Sciatic nerve (tissue), 2 donors: ENCODE data around the gene B3GAT3. TPM values are rescaled to one million over a fixed set of nuclear protein-coding genes. Genes with fewer than 3 reads are reported as not detected.
"Not testable (repeated sequence)": the region's sequence is repeated elsewhere in the genome, so short reads cannot be mapped to it uniquely, and the experiment has no call there.

Experiments used
- ATAC-seq: fragments of 200-7000 bp; cut with Tn5 transposase; one replicate; pipeline ENCODE4 v1.9.1; 2020; ENCODE audit warnings: mild to moderate bottlenecking, moderate library complexity
- DNase-seq: peaks from one replicate; pipeline ENCODE4 v3.0.0-alpha.2; 2020; ENCODE audit warnings: low spot score
- intact Hi-C: fragments of 100-400 bp; cut with DNase I; formaldehyde crosslinking; loops from one replicate; pipeline ENCODE4 v1.14.2; 2022
- total RNA-seq: library from RNA; stranded (reverse); fragmentation: NEBNext Ultra II Directional; extraction: Animal tissue kit (Norgen Biotek cat#: 25700); gene quantifications from one replicate; pipeline ENCODE4 v1.2.1, GENCODE V29; 2021
- donor health status: DM: no; HTN: no; CAD: no.
- donor health status: DM: no; HTN: no; CAD: no.

B3GAT3 gene
- 38.7 TPM for total RNA-seq

DNA sequence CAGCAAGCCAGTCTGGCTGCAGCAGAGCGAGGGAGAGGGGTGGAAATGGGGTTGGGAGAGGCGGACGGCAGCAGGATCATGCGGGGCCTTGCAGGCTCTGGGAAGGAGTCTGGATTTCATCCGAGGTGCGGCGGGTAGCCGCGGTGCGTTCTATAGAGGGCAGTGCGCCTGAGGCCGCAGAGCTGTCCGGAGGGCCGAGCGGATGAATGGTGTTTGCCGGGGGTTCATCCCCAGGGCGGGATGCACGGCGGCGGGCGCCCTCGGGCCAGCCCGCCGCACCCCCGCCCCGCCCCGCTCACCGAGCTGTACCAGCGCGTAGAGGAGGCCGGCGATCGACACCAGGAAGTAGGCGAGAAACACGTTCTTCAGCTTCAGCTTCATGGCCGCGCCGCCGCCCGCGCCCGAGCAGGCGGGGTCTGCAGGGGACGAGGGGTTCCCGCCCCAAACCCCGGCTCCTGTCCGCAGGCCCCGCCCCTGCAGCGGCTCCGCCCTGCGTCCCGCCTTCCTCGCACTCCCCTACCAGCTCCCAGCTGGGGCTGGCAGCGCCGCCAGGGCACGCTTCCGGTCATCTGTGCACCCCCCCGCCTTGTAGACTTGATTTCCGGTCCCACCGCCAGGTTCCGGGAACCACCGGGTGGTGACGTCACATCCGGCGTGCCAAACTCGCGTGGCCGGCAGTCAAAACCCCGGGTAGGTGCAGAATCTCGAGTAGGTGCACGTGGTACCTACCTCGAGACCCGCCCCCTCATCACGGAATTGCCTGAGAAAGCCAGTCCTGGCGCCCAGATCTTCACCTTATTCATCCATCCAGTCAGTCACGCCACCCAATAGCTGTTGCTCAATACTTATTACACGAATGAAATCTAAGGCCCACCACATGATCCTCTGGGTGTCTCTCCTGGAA is at the start of gene B3GAT3:
Gene B3GAT3 (minus strand): TSS at position 420 of the 904 bp plus-strand sequence. CDS start 39 bp downstream, at position 381.
- peak; percentile 98 for DNase-seq
- peak; percentile 99 for ATAC-seq
- intact Hi-C loops = no loop called here

DNA sequence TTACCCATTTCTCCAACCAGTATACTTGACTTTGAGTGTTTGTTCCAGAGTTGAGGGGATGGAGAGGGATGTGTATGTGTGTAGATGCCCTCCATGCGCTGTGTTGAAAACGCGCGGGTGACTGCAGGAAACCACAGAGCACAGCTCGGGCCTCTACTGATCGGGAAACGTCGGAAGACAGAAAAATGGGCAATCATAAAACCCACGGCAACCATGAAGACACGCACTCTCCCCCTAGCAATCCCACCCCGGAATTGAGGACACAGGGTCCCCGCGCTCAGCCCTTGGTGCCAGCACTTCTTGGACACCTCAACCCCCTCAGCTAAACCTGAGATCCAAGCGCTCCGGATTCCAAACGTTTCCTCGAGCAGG is 49.4 kb upstream of the B3GAT3 start:
- intact Hi-C loops = no loop called here
- DNase-seq (no peak), ATAC-seq (peak; percentile 54)

DNA sequence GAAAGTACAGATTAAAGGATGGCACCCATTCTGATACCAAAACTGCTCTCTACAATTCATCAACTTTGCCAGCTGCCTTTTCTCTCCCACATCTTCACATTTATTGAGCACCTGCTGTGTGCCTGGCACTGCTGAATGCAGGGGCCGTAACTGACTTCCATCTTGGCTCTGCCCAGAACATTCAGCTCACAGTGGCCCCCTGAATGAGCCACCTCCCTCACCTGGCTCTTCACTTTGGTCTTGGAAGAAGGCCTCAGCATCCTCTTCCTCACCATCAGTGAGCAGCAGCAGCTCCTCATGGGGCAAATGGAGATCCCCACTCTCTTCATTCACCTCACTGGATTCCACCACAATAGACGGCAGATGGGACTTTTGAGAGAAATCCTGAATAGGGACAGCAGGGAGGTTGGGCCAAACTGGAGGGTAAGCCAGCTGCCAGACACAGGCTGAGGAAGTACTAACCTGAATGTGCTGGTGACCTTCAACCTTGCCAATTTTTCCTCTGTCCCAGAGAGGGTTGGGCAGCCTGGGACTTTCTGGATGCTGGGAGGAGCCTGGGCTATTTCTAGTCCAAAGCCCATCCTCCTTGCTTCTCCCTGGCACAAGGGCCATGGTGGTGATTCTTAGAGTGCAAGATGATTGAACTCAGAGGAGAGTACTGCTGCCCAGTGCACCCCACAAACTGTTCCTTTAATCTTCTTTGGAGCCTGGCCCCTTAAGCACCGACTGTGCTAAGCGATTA is 47.8 kb upstream of the B3GAT3 start:
- DNase-seq (no peak), ATAC-seq (no peak)
- intact Hi-C loops = loop anchor here (5.0 kb wide), 1 partner anchor 1752 kb away; no protein-coding TSS in a partner anchor

DNA sequence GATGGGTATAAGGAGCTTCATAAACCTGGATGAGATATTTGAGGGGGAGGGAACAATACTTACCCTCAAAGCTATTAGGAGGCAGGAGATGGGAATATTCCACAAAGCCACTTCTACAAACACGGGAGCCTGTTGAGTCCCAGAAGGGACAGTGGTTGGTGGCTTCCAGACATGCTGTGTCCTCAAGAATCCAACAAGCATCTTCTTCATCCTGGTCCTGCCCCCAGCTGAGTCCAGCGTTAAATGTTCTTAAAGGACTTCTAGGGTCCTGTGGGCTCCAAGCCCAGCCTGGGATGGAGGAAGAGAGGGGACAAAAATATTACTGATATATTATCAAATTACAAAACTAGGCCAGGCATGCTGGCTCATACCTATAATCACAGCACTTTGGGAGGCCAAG is 45.7 kb upstream of the B3GAT3 start:
- ATAC-seq = no peak
- no peak for DNase-seq
- intact Hi-C loops = loop anchor here (5.0 kb wide), 1 partner anchor 1750 kb away; no protein-coding TSS in a partner anchor

DNA sequence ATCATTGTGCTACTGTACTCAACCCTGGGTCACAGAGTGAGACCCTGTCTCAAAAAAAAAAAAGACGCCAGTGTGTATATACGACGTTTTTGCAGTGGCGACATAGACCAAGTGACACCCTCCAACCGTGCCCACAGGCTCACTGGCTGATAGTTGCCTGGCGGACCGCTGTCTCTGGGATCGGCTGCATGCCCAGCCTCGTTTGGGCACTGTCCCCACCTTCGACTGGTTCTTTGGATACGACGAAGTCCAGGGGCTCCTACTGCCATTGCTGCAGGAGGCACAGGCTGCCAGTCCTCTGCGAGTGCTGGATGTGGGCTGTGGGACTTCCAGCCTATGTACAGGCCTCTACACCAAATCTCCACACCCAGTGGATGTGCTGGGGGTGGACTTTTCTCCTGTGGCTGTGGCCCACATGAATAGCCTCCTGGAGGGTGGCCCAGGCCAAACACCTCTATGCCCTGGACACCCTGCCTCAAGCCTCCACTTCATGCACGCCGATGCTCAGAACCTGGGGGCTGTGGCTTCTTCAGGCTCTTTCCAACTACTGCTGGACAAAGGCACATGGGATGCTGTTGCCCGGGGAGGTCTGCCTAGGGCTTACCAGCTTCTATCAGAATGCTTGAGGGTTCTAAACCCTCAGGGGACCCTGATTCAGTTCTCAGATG is 44.6 kb upstream of the B3GAT3 start:
- intact Hi-C loops = loop anchor here (5.0 kb wide), 1 partner anchor 1749 kb away; no protein-coding TSS in a partner anchor
- no peak for ATAC-seq

DNA sequence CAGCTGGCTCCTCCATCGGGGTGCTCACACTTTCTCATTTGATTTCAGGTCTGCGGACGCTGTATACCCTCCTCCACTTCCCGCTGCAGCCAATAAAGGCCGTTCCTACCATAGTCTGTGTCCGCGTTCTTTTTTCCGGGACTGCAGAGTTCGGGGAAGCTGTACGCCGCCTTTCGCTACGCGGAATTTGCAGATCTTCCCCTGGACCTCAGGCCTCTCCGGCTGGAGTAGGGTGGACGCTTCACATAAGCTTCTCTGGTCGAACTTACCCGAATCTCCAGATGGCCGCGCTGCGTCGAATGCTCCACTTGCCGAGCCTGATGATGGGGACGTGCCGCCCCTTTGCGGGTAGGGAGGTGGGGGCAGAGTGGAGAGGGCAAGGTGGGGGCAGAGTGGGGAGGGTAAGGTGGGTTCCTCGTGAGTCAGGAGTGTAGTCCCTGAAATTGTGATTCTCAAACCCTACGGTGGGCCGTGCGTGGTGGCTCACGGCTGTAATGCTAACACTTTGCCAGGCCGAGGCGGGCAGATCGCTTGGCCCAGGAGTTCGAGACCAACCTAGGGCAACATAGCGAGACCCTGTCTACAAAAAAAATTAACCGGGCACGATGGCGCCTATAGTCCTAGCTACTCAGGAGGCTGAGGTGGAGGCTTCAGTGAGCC is 43.9 kb upstream of the B3GAT3 start:
- intact Hi-C loops = loop anchor here (5.0 kb wide), 1 partner anchor 1748 kb away; no protein-coding TSS in a partner anchor
- ATAC-seq = peak; percentile 60
- DNase-seq = peak; percentile 74

More for the DNA sequence above, 44.6 kb upstream of the B3GAT3 start:
- no peak for DNase-seq

DNA sequence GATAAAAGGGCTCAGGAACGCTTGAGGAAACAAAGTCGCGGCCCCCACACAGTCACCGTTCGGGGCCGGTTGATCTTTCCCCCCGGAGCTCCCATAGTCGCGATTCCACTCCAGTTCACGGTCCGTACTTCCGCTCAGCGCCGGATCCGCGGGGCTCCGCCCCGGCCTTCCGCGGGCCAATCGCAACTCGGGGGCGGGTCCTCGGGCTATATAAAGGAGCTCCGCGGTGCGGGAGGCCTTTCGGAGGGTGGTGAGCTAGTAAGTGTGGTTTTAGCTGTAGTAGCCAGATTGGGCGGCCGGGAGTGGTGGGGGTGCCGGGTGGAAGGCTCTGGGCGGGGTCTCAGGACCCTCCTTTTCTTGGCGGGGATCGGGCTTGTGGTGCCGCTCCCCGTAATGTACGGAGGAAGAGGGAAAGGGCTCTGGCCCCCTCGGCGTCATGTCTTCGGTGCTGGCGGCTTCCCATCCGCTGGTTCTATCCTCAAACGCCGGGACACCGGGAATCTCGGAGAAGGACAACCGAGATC is 43.4 kb upstream of the B3GAT3 start, which contains the start of the genes C11orf98 and CSKMT:
Gene C11orf98 (minus strand): TSS at position 136 of the 524 bp plus-strand sequence. CDS start 41 bp downstream, at position 95.
Gene CSKMT (plus strand): TSS at position 238 of the 524 bp plus-strand sequence. CDS start 568 bp downstream, outside the sequence.
- intact Hi-C loops = loop anchor here (5.0 kb wide), 1 partner anchor 1748 kb away; no protein-coding TSS in a partner anchor
- ATAC-seq (peak; percentile 99), DNase-seq (peak; percentile 98)

DNA sequence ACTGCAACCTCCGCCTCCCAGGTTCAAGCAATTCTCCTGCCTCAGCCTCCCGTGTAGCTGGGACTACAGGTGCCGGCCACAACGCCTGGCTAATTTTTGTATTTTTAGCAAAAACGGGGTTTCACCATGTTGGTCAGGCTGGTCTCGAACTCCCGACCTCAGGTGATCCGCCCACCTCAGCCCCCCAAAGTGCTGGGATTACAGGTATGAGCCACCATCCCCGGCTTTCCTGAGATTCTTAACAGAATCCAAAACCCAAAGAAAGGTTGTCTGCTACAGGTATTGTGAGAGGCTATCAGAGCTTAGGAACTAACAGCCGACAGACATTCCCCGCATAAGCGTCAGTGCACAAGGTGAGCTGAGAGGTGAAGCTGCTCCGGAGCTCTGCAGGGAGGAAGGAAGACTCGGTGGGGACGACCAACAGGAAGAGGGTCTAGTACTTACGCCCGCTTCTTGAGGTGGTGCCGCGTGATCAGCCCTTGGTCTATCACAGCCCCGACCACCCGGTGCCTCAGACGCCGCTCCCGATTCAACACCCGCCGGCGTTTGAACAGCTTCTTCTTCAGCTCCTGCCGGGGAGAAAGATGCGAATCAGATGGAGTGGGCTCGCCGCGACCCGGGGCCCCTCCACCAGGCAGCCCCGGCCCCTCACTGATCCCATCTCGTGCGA is 42.8 kb upstream of the B3GAT3 start:
- intact Hi-C loops = loop anchor here (5.0 kb wide), 1 partner anchor 1747 kb away; no protein-coding TSS in a partner anchor
- DNase-seq (peak; percentile 69), ATAC-seq (peak; percentile 34)

DNA sequence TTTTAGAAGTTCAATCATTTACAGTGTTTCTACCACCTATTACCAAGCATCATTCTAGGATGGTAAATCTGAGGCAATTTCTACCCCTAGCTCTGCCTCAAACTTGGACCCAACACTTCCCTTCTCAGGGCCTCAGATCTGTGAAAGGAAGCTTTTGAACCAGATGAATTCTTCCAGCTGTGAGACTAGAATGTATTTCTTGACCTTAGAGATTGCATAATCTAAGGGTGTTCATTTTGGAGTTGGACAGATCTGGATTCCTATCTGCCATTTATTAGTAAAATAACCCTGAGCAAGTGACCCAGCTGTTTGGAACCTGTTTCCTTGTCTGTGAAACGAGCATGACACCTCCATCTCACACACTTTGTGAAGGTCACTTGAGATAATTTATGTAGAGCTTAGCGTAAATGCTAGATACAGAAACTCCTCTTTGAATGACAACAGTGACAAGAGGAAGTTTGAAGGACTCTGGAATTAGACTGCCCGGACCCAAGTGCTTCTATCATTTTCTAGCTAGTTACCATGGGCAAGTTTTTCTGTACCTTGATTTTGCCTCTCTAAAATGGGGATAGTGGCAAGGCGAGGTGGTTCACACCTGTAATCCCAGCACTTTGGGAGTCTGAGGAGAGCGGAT is 35.1 kb upstream of the B3GAT3 start:
- no peak for ATAC-seq
- intact Hi-C loops = no loop called here
- no peak for DNase-seq

DNA sequence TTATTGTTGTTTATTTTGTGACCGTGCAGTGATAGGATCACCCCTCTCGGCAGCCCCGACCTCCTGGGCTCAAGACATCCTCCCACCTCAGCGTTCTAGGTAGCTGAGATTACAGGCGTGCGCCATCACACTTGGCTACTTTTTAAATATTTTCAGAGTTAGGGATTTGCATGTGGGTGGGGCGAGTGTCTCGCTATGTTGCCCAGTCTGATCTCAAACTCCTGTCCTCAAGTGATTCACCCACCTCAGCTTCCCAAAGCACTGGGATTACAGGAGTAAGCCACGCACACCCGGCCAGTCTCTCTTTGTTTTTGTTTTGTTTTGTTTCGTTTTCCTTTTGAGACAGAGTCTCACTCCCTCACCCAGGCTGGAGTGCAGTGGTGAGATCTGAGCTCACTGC is 32.5 kb upstream of the B3GAT3 start:
- intact Hi-C loops = no loop called here
- ATAC-seq (no peak), DNase-seq (no peak)

DNA sequence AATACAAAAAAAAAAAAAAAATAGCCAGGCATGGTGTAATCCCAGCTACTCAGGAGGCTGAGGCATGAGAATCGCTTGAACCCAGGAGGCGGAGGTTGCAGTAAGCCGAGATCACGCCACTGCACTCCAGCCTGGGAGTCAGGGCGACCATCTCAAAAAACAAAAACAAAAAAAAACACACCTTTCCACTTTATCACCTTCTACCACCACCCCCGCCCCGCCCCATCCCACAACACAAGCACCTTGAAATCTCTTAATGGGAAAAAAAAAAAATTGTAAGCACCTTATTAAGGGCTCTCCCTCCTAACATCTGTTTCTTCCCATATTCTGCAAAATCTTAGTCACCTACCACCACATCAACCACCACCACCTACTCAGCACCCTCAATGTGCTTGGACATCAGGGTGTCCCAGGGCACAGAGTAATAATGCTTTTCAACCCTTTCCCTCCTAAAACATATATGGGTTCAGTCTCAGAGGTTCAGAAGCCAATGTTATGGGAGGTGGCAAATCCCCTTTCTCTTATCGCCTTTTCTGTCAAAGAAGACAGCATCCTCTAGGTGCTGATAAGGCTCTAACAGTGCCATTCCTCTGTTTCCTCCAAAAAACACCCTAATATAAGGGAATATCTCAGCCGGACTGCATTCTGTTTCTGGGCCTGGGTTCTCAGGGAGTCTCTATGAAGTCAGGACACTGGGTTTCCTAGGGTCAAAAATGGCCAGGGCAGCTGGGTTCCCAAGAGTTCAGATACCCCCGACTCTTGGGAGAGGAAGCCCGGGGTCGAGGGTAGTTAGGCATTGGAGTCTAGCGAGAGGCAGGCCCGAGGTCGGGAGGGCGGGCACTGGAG is 30.6 kb upstream of the B3GAT3 start:
- ATAC-seq = peak; percentile 3
- intact Hi-C loops = no loop called here
- no peak for DNase-seq

DNA sequence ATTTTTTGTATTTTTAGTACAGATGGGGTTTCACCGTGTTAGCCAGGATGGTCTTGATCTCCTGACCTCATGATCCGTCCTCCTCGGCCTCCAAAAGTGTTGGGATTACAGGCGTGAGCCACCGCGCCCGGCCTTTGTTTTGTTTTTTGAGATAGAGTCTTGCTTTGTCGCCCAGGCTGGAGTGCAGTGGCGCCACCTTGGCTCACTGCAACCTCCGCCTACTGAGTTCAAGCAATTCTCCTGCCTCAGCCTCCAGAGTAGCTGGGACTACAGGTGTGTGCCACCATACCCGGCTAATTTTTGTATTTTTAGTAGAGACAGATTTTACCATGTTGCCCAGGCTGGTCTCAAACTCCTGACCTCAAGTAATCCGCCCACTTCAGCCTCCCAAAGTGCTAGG is 28.5 kb upstream of the B3GAT3 start:
- ATAC-seq, intact Hi-C loops, DNase-seq: not testable (repeated sequence)

DNA sequence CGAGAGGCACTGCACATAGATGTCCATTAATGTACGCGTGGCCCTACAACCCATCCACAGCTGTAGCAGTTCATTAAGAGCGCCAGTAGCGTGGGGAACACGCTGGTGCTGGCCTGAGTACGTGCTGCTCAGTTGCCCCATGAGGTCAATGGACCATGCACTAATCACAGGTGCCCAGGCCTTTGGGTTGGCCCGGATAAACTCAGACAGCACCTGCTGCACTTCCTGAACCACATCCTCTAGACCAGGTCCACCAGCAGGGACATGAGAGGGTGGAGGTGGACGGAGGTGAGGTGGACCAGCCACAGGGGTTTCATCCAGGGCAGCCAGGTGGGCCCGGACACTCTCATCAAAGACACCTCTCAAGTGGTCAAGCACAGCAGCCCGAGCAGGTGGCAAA is 27.7 kb upstream of the B3GAT3 start:
- no peak for DNase-seq
- intact Hi-C loops = no loop called here
- no peak for ATAC-seq

DNA sequence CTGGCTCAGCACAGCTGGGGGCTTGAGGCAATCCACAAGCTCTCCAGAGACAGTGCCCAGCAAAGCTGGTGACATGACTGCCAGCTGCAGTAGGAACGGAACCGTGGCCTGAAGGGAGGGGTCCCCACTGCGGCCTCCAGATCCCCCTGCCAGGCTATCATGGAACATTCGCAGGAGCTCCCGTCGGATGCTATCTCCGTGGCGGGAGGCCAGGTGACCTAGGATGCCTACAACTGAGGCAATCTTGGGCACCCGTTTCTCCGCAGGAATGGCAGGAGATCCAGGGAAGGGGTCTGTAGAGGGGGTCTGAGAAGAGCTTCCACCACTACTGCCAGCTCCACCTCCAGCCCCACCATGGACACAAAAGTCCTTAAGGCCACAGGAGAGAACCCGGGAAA is 27.2 kb upstream of the B3GAT3 start:
- intact Hi-C loops = no loop called here
- ATAC-seq = no peak

DNA sequence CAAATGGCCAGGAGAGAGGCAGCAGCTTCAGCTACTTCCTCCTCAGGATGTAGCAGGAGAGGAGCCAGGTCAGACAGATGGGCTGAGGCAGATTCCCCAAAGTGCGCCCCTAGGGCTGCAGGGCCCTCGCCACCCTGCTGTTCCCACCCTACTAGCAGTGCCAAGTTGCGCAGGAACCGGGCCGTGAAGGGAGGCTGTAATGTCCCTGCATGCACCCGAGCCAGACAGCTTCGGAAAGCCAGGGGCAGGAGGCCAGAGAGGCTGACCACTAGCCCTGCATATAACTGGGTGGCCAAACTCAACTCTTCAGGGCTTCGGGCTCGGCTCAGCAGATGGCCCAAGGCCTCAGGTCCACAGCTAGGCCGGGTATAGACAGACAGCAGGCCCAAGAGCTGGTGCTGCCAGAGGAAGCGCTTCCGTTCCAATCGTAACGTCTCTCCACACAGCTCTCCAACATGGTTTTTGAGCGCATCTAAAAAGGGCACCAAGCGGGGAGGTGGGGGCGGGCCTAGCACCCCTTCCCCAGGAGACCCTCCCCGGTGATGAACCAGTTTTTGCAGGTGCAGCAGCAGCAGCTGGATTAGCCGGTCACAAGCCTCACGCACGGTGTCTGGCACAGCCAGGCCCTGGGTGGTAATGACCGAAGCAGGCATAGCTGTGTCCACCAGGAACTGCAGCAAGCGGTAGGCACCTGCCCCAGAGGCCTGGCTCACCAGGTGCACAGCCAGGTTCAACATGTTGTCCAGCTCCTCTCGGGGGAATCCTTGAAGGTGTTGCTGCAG is 26.6 kb upstream of the B3GAT3 start:
- intact Hi-C loops = no loop called here
- DNase-seq (no peak), ATAC-seq (no peak)

More for the DNA sequence above, 27.2 kb upstream of the B3GAT3 start:
- DNase-seq = no peak

DNA sequence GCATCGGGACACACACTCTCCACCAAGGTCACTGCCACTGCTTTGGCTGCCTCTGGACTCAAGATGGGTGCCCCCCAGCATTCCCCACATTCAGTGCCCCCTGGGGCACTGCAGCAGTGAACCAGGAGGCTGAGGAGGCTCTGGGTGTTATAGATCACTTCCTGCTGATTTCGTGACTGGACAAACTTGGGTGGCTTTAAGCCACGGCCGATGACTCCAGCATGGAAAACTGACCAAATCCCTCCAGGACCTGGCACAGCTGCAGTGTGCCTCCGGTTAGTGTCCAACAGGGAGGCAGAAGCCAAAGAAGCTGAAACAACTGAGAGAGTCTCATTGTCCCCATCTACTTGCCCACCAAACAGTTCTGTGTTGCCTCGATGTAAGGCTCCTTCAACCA is 25.8 kb upstream of the B3GAT3 start:
- DNase-seq (no peak), ATAC-seq (no peak)
- intact Hi-C loops = no loop called here
